ENCODE results near the gene KCNMA1. TPM values are rescaled to one million over a fixed set of nuclear protein-coding genes. Genes with fewer than 3 reads are reported as not detected.

The KCNMA1 gene
- total RNA-seq, 1 experiment from 2014 or later = 0.49 TPM

- Histone ChIP-seq H3K36me3 (ENCODE audit: control insufficient read depth in 1 of 2, insufficient read depth in 2 of 2, low read length in 2 of 2) (no peaks in the 10 kb centered on the region), H2AFZ (ENCODE audit: low read depth, low read length, poor library complexity, severe bottlenecking) (no peak overlapping the region), H3K9me3 (ENCODE audit: control insufficient read depth in 1 of 2, insufficient read depth in 1 of 2, low read depth in 1 of 2, low read length in 2 of 2) (no peaks in the 10 kb centered on the region), H3K4me2 (ENCODE audit: low read length) (no peak overlapping the region), H3K4me3 (replicated peaks in 1 of 2; ENCODE audit: low read depth in 1 of 2, low read length in 2 of 2) (no peak overlapping the region), H3K27me3 (ENCODE audit: insufficient read depth, low read length) (peaks cover 4% of the 10 kb centered on the region), H3K9me2 (ENCODE audit: insufficient read depth) (no peaks in the 10 kb centered on the region), H3K9ac (ENCODE audit: low read length) (no peak overlapping the region), H4K20me1 (ENCODE audit: insufficient read depth) (no peaks in the 10 kb centered on the region), H3K4me1 (ENCODE audit: control insufficient read depth in 1 of 2, insufficient read depth in 2 of 2, low read length in 2 of 2) (no peaks in the 10 kb centered on the region), H3K79me2 (ENCODE audit: insufficient read depth, low read length) (no peaks in the 10 kb centered on the region), H3K27ac (ENCODE audit: low read depth, low read length) (no peak overlapping the region)
- CTCF ChIA-PET = no interaction called here
- intact Hi-C loops (cut with micrococcal nuclease) = no loop called here
- BruUV-seq (replicated peaks) = no TSS peak
- ATAC-seq (no peak), DNase-seq (ENCODE audit: low read depth, low spot score) (no peak)
- POLR2A ChIA-PET = no interaction called here
- RAD21 ChIA-PET (ENCODE audit: low non-redundant PET in 1 of 2, low total read pairs in 2 of 2, uncharacterized antibody in 2 of 2, unreplicated experiment in 2 of 2) = no interaction called here
- TF ChIP-seq JUND (IDR thresholded peaks at IDR 0.05) = no peak
- no peak for TF ChIP-seq ELF1 (IDR thresholded peaks at IDR 0.05; ENCODE audit: borderline replicate concordance, low read depth)
- TF ChIP-seq POLR2AphosphoS5 (IDR thresholded peaks at IDR 0.05; ENCODE audit: low read depth, low read length) = no peak
- no peak for TF ChIP-seq ZFX (IDR thresholded peaks at IDR 0.05)
- TF ChIP-seq RAD21 (IDR thresholded peaks at IDR 0.05; ENCODE audit: low read depth) = no peak
- TF ChIP-seq CBX3 (IDR thresholded peaks at IDR 0.05; ENCODE audit: low read depth) = no peak
- no peak for TF ChIP-seq REST (IDR thresholded peaks at IDR 0.05; ENCODE audit: low read depth)
- TF ChIP-seq FOSL1 (IDR thresholded peaks at IDR 0.05; ENCODE audit: low read depth) = no peak
These were observed 44.9 kb upstream of the KCNMA1 start for GRCh38 chr10:77682393-77683087.

All from HCT116 (cell line).